NCI-H2227 treated with DMSO at 0.1 percent for 48 hours (cell line): Measurements from ENCODE around the gene EAF2.
A peak's percentile ranks its signal among the peaks of the same experiment; 100 is the strongest.
"Not testable (repeated sequence)": the region's sequence is repeated elsewhere in the genome, so short reads cannot be mapped to it uniquely, and the experiment has no call there.

ENCODE experiments used
- DNase-seq: peaks from one replicate; lab custom pipeline; 2025; lab: John Stamatoyannopoulos, UW

EAF2 gene

GRCh38 chr3:121863247-121863646 is 28.2 kb downstream of the EAF2 start:
- DNase-seq, result not testable (repeated sequence)

DNA sequence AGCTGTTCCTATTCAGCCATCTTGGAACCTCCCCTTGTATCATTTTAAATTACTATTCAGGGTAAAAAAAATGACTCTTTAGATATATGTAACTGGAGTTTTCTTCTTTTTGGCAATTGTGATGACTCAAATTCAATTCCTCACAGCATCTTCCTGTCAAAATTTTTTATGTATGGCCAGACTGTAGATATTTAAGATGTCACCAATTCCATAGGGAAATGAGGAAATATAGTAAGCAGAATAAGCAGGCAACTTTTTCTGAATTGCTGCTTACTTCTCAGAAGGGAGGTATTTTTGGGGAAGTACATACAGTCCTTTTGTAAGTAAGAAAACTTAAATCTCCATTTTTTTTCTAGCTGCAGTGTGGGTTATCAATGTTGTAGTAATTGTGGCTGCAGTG is 28.8 kb downstream of the EAF2 start:
- no peak for DNase-seq

DNA sequence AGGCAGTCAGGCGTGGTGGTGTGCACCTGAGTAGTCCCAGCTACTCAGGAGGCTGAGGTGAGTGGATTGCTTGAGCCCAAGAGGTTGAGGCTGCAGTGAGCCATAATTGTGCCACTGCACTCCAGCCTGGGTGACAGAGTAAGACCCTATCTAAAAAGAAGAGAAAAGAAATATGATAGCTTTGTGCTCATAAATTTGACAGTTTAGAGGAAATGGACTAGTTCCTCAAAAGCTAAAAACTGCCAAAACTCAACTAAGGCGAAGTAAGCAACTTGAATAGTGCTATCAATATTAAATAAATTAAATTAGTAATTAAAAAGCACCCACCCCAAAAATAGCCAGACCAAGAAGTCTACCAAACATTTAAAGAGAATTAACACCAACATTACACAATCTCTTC is 34.7 kb downstream of the EAF2 start:
- DNase-seq, result no peak

DNA sequence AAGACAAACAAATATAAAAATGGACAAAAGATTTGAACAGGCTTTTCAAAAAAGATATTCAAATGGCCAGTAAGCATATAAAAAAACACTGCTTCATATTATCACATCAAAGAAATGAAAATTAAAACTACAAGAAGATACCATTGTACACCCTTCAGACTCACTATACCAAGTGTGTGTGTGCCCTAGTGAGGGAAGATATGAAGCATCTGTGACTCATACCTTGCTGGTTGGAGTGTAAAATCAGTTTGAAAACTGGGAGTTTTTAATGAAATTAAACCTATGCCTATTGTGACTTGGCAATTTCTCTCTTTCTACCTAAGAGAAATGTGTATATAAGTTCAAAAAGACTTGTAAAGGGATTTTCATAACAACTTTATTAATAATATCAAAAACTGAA is 35.7 kb downstream of the EAF2 start:
- DNase-seq, result no peak

DNA sequence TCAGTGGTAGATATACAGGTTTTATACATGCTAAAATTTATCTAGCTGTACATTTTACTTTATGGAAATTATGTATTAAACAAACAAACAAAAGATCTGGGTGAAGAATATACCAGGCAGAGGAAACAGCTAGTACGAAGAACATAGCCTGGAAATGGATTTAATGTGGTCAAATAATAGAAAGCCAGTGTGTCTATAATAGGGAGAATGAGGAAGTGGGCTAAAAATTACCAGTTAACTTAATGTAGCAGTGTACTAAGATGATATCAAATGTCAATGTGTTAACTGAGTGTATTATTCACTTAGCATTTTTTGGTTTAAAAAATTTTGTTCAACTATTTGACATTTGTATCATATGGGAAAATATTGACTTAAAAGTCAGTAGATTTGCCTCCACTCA is 36.4 kb downstream of the EAF2 start:
- no peak for DNase-seq

DNA sequence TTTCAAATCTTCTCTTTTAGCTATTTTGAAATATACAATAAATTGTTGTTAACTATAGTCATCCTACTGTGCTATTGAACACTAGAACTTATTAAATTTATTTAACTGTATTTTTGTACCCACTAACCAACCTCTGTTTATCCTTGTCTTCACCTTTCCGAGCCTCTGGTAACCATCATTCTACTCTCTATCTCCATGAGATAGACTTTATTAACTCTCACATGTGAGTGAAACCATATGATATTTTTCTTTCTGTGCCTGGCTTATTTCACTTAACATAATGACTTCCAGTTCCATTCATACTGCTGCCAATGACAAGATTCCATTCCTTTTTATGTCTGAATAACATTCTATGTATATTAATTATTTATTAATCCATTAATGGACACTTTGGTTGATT is 43.4 kb downstream of the EAF2 start:
- no peak for DNase-seq

DNA sequence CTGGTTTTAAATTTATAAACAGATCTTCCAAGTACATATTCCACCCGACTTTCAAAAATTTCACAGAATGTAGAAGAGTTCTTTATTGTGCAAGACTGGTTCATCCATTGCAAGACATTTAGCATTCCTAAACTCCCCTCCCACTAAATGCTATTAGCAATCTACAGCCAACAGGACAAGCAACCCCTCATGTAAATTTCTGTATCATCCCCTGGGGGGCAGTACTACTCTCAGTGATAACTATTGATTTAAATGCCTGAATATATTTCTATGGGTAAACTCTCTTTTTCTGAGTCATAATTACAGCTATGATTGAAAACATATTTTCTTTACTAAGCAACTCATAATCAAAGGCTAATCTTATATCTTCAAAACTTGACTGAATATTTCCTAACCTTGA is 48.5 kb downstream of the EAF2 start:
- no peak for DNase-seq

GRCh38 chr3:121885386-121885785 is 50.4 kb downstream of the EAF2 start:
- DNase-seq, result no peak

- no peak for DNase-seq
These were observed 59.4 kb downstream of the EAF2 start, which contains the start of gene SLC15A2 for GRCh38 chr3:121894301-121894990. Gene SLC15A2, plus strand, starts transcription at chr3:121894401. Its CDS starts 76 bp downstream, at chr3:121894477.

DNA sequence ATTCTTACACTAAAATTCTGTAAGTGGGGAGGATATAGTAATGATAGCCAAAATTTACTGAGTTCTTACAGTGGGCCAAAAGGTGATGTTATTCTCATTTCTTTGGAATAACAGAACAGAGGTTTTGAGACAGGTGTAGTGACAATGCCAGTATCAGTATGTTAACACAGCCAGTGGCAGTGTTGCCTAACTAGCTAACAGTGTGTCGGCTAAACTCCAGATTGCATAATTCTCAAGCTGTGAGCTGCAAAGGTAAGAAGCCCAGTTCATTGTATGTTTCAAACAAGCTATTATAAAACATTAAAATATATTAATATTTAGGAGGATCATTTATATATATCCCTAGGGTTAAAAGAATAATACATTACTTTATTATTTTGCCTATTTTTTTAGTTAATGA is 60.1 kb downstream of the EAF2 start:
- no peak for DNase-seq

GRCh38 chr3:121895736-121896135 is 60.7 kb downstream of the EAF2 start:
- DNase-seq, result no peak

DNA sequence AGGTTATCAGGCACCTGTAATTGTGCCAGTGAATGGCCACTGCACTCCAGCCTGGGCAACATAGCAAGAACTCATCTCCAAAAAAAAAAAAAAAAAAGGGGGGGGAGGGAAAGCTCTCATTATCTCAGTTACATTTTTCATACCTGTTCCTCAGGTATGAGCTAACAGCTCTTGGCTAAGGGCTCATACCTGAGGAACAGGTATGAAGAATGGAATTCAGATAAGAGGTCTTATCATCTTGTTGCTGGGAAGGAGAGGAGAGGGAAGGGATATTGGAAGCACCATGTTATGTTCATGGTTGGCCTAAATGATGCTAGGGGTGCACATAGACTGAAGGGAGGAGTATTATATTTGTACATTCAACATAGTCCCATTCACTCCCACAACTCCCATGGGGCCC is 61.8 kb downstream of the EAF2 start:
- no peak for DNase-seq

- no peak for DNase-seq
These were observed 62.3 kb downstream of the EAF2 start for GRCh38 chr3:121897296-121897695.

DNA sequence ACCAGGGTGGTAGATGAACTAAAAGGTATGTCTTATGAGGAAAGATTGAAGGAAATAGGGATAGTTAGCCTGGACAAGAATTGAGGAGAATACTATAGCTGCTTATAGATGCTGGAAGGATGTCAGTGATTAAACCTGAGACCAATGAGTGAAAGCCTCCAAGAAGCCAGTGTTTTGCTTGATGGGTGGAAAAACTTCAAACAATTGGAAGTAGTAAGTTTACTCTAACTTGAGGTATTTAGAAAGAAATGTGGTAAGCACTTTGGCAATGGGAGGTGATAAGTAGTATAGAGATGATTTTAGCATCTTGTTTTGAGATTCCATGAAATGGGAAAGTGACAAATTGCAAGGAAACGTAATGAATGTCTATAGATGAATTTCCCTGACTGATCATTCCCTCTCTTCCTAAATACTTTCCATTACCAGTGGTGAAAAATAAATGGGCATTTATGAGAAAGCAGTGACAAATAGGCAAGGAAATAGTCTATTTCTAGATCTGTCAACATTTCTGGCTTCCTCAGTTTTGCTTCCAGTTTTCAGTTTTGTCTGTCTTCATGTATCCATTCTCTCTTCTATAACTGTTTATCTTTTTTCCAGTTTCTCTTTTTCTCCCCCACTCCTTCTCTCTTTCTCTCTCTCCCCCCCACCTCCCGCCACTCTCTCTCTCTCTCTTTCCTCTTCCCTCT is 78.4 kb downstream of the EAF2 start:
- no peak for DNase-seq

DNA sequence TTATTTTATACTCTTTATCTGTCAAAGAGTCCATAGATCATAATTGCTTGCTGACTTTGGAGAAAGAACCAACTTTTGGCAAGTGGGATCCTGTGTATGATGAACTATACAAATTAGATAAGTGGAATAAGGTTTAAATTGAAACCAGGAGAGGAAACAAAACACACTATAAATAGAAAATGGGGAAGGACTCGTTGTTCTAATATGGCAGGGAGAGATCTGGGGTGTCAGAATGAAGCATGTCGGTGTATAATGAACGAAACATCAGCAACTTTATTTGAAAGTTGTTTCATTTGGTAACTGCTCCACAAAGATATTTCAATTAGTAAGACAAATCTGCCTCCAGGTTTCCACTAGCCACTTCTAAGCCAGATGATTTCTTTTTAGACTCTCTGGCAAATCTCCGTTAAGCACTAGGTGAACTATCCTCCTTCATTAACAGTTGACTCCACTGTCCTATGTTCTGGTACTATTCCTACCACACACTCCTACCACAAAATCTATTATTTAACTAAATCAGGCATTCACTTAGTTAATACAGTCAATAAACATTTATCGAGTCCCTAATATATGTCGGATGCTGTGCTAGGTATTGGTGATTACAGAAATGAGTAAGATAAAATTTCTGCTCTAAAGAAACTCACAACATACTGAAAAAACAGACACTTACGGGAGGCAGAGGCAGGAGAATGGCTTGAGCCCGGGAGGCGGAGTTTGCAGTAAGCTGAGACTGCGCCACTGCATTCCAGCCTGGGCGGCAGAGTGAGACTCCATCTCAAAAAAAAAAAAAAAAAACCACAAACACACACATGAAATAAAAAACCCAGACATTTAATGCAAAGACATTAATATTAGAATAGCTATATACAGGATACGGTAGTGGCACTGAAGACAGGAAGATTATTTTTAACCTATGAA is 79.3 kb downstream of the EAF2 start:
- DNase-seq, result no peak

GRCh38 chr3:121916189-121916588 is 81.2 kb downstream of the EAF2 start:
- DNase-seq, result no peak

GRCh38 chr3:121918779-121919483 is 83.9 kb downstream of the EAF2 start:
- DNase-seq, result peak; percentile 4

- no peak for DNase-seq
These were observed 89.7 kb downstream of the EAF2 start for GRCh38 chr3:121924734-121925133.

DNA sequence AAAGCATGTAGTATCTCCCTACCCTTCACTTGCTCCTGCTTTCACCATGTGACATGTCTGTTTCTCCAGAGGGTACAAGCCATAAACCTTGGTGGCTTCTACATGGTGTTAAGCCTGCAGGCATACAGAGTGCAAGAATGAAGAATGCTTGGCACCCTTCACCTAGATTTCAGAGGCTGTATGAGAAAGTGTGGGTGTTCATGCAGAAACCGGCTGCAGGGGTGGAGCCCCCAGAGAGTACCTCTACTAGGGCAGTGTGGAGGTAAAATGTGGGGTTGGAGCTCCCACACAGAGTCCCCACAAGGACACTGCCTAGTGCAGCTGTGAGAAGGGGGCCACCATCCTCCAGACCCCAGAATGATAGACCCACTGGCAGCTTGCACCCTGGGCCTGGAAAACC is 91.4 kb downstream of the EAF2 start:
- DNase-seq, result no peak
